Motor neuron (in vitro differentiated cells): ENCODE data around the gene YY1AP1. TPM values are rescaled to one million over a fixed set of nuclear protein-coding genes. Genes with fewer than 3 reads are reported as not detected.
A peak's percentile ranks its signal among the peaks of the same experiment; 100 is the strongest.
"Not testable (repeated sequence)": the region's sequence is repeated elsewhere in the genome, so short reads cannot be mapped to it uniquely, and the experiment has no call there.

ENCODE experiments used
- ATAC-seq, 8 experiments: fragments of 200-7000 bp; cut with Tn5 transposase; replicated peaks in 6 of 8; 2 replicates each; pipeline ENCODE4 v1.8.0; 2021; ENCODE audit warnings: mild to moderate bottlenecking in 8 of 8, moderate library complexity in 8 of 8
- H3K27ac ChIP-seq, 2 donors: fragments of 250-450 bp; sonication (Bioruptor Pico); 2 replicates each; pipeline ENCODE4 v1.9.0; 2021; ENCODE audit warnings: antibody characterized with exemption in 2 of 2, mild to moderate bottlenecking in 2 of 2, moderate library complexity in 1 of 2
- H3K4me1 ChIP-seq, 2 donors: fragments of 250-450 bp; sonication (Bioruptor Pico); replicated peaks in 1 of 2; 2 replicates each; pipeline ENCODE4 v1.6.1; 2021; ENCODE audit warnings: antibody characterized with exemption in 2 of 2, mild to moderate bottlenecking in 2 of 2, moderate library complexity in 1 of 2
- H3K4me3 ChIP-seq, 5 donors: fragments of 250-450 bp; sonication (Bioruptor Pico); 2 replicates each; pipeline ENCODE4 v1.9.0; 2021; ENCODE audit warnings: antibody characterized with exemption in 5 of 5, mild to moderate bottlenecking in 5 of 5, moderate library complexity in 4 of 5
- WGBS, 10 experiments: fragments of 450-650 bp; shearing (Covaris generic); methylation state at CpG; one replicate each; pipeline ENCODE4 v1.0.0; 2022; 5-methylcytosine and 5-hydroxymethylcytosine counted together
- in situ Hi-C, 9 experiments: fragments of 400-800 bp; cut with MboI; loops; one replicate each; pipeline ENCODE4 v1.15.0; 2021; ENCODE audit warnings: low sequenced_read_pairs in 9 of 9, low pct_unique_long_range_greater_than_20kb in 2 of 9; ENCODE audit not compliant: unreplicated experiment in 9 of 9
- total RNA-seq, 8 experiments: library from RNA; unstranded; fragments of 300-600 nt; gene quantifications; 2 replicates each; pipeline versions ENCODE4 v1.2.3 to v1.2.4, GENCODE V29; 2022

YY1AP1 gene
- total RNA-seq, 8 experiments from 2014 or later: 23.1 to 65.3 (median 47.9) TPM

GRCh38 chr1:155651861-155652661, 36.5 kb downstream of the YY1AP1 start:
- Histone ChIP-seq H3K4me3 (no peak overlapping the region), H3K4me1 (peaks cover 4 to 20% of the 10 kb centered on the region in 2 donors), H3K27ac (no peak overlapping the region)
- WGBS, 10 experiments: 40 to 100% (median 68%) methylated on average over 2 to 3 of the region's 3 CpGs; no CpG with 5 or more reads in 1 of the 10 experiments
- in situ Hi-C loops: no loop called here
- no peak for ATAC-seq

GRCh38 chr1:155650231-155650757, 38.3 kb downstream of the YY1AP1 start:
- peaks cover 4 to 19% of the 10 kb centered on the region in 2 donors for H3K4me1 ChIP-seq
- no peak overlapping the region for H3K27ac ChIP-seq
- WGBS, 10 experiments: 82 to 100% (median 90%) methylated on average over 1 to 7 of the region's 7 CpGs
- no peak overlapping the region for H3K4me3 ChIP-seq
- peak in 1 of 8 experiments; percentile 9 for ATAC-seq
- in situ Hi-C loops: no loop called here

GRCh38 chr1:155649676-155650075, 38.9 kb downstream of the YY1AP1 start:
- H3K4me3 ChIP-seq: no peak overlapping the region
- peaks cover 4 to 13% of the 10 kb centered on the region in 2 donors for H3K4me1 ChIP-seq
- no peak overlapping the region for H3K27ac ChIP-seq
- no peak for ATAC-seq
- in situ Hi-C loops: no loop called here

GRCh38 chr1:155648207-155649147, 40.1 kb downstream of the YY1AP1 start:
- 0 to 84% (median 52%) methylated on average over 3 to 11 of the region's 11 CpGs for WGBS, 10 experiments
- in situ Hi-C loops: no loop called here
- no peak overlapping the region for H3K4me3 ChIP-seq
- H3K4me1 ChIP-seq: peaks cover 4 to 6% of the 10 kb centered on the region in 2 donors
- H3K27ac ChIP-seq: no peak overlapping the region
- peak; percentile 90 to 99 (median 99) for ATAC-seq

- ATAC-seq: no peak
- H3K4me1 ChIP-seq: peaks cover 4 to 6% of the 10 kb centered on the region in 2 donors
- no peak overlapping the region for H3K27ac ChIP-seq
- in situ Hi-C loops: no loop called here
- 86 to 100% (median 90%) methylated on average over 1 to 2 of the region's 2 CpGs; no CpG with 5 or more reads in 4 of the 10 experiments for WGBS, 10 experiments
- no peak overlapping the region for H3K4me3 ChIP-seq
Measured at GRCh38 chr1:155646307-155646706, 42.3 kb downstream of the YY1AP1 start.

- no peak for ATAC-seq
- Histone ChIP-seq H3K4me1 (peaks cover 4 to 6% of the 10 kb centered on the region in 2 donors), H3K4me3 (no peak overlapping the region), H3K27ac (no peak overlapping the region)
- in situ Hi-C loops: no loop called here
- WGBS, 10 experiments: 10 to 100% (median 74%) methylated on average over 2 to 6 of the region's 6 CpGs; no CpG with 5 or more reads in 2 of the 10 experiments
Measured at GRCh38 chr1:155645648-155646047, 42.9 kb downstream of the YY1AP1 start.

GRCh38 chr1:155645034-155645598, 43.5 kb downstream of the YY1AP1 start:
- peaks cover 4 to 6% of the 10 kb centered on the region in 2 donors for H3K4me1 ChIP-seq
- in situ Hi-C loops: no loop called here
- no peak overlapping the region for H3K27ac ChIP-seq
- ATAC-seq: no peak
- 6 to 88% (median 60%) methylated on average over 1 to 4 of the region's 4 CpGs; no CpG with 5 or more reads in 2 of the 10 experiments for WGBS, 10 experiments
- H3K4me3 ChIP-seq: no peak overlapping the region

GRCh38 chr1:155643230-155643629, 45.3 kb downstream of the YY1AP1 start:
- in situ Hi-C loops: no loop called here
- H3K4me1 ChIP-seq: peaks cover 1 to 2% of the 10 kb centered on the region in 2 donors
- ATAC-seq: no peak
- WGBS, 10 experiments: 29 to 100% (median 87%) methylated on average over 2 to 3 of the region's 3 CpGs; no CpG with 5 or more reads in 3 of the 10 experiments
- H3K27ac ChIP-seq: no peak overlapping the region
- no peak overlapping the region for H3K4me3 ChIP-seq

- H3K27ac ChIP-seq, ATAC-seq, H3K4me1 ChIP-seq, H3K4me3 ChIP-seq, in situ Hi-C loops: not testable (repeated sequence)
- WGBS, 10 experiments: 55 to 80% (median 71%) methylated on average over 3 to 10 of the region's 11 CpGs
Measured at GRCh38 chr1:155642559-155643180, 45.9 kb downstream of the YY1AP1 start.

GRCh38 chr1:155640367-155640766, 48.2 kb downstream of the YY1AP1 start:
- Histone ChIP-seq H3K4me1 (no peaks in the 10 kb centered on the region), H3K4me3 (no peak overlapping the region), H3K27ac (no peak overlapping the region)
- in situ Hi-C loops: no loop called here
- ATAC-seq: no peak

GRCh38 chr1:155636397-155637153, 52.0 kb downstream of the YY1AP1 start:
- in situ Hi-C loops: no loop called here
- H3K4me3 ChIP-seq: no peak overlapping the region

GRCh38 chr1:155626428-155626827, 62.1 kb downstream of the YY1AP1 start:
- ATAC-seq, H3K4me1 ChIP-seq, H3K27ac ChIP-seq, H3K4me3 ChIP-seq, in situ Hi-C loops: not testable (repeated sequence)
- 67 to 100% (median 87%) methylated on average over 1 to 3 of the region's 7 CpGs; no CpG with 5 or more reads in 4 of the 10 experiments for whole genome bisulfite sequencing, 10 experiments

More at GRCh38 chr1:155636397-155637153, 52.0 kb downstream of the YY1AP1 start:
- ATAC-seq: no peak
- no peaks in the 10 kb centered on the region for H3K4me1 ChIP-seq
- no peak overlapping the region for H3K27ac ChIP-seq
- 50 to 100% (median 88%) methylated on average over 1 to 10 of the region's 11 CpGs; no CpG with 5 or more reads in 2 of the 10 experiments for WGBS, 10 experiments
